Subcutaneous adipose tissue (tissue), 4 donors: ENCODE results near the gene SPTSSB. TPM values are rescaled to one million over a fixed set of nuclear protein-coding genes. Genes with fewer than 3 reads are reported as not detected.

Experiments
- CTCF ChIP-seq: fragments of 450-650 bp; IDR thresholded peaks from one replicate; pipeline ENCODE4 v1.5.1; 2016; ENCODE audit warnings: low read depth, mild to moderate bottlenecking, control low read depth, antibody characterized with exemption, moderate library complexity
- total RNA-seq, 4 donors: library from RNA; depleted of rRNA; stranded (reverse); fragments of >200 nt; gene quantifications; one replicate each; pipeline ENCODE4 v1.1.0, GENCODE V29; 2016

Gene SPTSSB
- total RNA-seq, 4 donors from 2014 or later, result 0.51 TPM; not detected in 3

GRCh38 chr3:161305095-161305991 is 66.0 kb downstream of the SPTSSB start:
- TF ChIP-seq CTCF, result no peak

DNA sequence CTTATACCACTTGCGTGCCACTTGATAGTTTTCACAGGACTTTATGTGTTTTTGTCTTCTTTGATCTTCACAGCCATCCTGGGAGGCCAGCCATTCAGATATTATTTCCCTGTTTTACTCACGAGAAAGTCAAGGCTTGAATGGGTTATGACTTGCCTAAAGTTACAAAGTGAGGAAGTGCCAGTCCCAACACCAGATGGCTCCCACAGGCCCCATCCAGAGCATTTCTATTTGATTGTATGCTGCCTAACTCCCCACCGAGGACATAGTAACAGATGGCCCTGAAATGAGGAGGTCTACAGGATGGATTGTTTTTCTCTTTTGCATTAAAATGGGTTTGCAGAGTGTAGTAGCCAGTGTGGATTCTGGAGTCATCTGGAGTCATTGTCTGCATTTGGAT is 74.5 kb downstream of the SPTSSB start:
- TF ChIP-seq CTCF, result no peak

DNA sequence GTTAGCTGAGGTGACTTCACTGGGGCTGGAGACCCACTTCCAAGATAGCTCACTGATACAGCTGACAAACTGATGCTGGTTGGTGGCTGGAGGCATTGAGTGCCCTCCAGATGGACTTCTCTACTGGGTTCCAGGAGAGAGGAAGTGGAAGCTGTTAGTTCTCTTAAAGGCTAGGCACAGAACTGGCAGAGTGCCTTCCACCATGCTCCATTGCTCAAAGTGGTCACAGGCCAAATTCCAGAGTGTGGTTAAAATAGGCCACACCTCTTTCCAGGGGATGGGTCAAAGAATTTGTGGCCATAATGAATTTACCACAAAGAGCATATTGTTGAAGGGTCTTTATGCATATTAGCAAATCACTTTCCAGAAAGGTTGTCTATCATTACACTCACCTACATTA is 76.0 kb downstream of the SPTSSB start:
- TF ChIP-seq CTCF, result no peak

Other genes starting within 250 kb of the SPTSSB start
- 10 to 100 TPM; 47.3 to 68.2 (median 62.6) TPM for gene NMD3, start 150.2 kb downstream of the SPTSSB start, total RNA-seq
- gene OTOL1, start 125.3 kb upstream of the SPTSSB start, total RNA-seq, result not detected